22Rv1 (cell line): Measurements from ENCODE around the gene CFAP157.

Source experiments
- ZFX ChIP-seq: fragments of 450-650 bp; IDR thresholded peaks from 2 replicates; pipeline ENCODE4 v1.6.1; 2017; ENCODE audit warnings: antibody characterized with exemption, borderline replicate concordance
- TF ChIP-seq, protein P1 (sequence below): fragments of 450-650 bp; IDR thresholded peaks from 2 replicates; pipeline ENCODE4 v1.5.1; 2017; ENCODE audit warnings: mild to moderate bottlenecking

GRCh38 chr9:127753622-127754021 is 46.8 kb downstream of the CFAP157 start:
- TF ChIP-seq, protein P1, sequence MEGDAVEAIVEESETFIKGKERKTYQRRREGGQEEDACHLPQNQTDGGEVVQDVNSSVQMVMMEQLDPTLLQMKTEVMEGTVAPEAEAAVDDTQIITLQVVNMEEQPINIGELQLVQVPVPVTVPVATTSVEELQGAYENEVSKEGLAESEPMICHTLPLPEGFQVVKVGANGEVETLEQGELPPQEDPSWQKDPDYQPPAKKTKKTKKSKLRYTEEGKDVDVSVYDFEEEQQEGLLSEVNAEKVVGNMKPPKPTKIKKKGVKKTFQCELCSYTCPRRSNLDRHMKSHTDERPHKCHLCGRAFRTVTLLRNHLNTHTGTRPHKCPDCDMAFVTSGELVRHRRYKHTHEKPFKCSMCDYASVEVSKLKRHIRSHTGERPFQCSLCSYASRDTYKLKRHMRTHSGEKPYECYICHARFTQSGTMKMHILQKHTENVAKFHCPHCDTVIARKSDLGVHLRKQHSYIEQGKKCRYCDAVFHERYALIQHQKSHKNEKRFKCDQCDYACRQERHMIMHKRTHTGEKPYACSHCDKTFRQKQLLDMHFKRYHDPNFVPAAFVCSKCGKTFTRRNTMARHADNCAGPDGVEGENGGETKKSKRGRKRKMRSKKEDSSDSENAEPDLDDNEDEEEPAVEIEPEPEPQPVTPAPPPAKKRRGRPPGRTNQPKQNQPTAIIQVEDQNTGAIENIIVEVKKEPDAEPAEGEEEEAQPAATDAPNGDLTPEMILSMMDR, result no peak
- TF ChIP-seq ZFX, result no peak
